ENCODE results near the gene OR51D1. TPM values are rescaled to one million over a fixed set of nuclear protein-coding genes. Genes with fewer than 3 reads are reported as not detected.

Gene OR51D1
- polyA plus RNA-seq, 1 donor: 0.01 TPM

DNA sequence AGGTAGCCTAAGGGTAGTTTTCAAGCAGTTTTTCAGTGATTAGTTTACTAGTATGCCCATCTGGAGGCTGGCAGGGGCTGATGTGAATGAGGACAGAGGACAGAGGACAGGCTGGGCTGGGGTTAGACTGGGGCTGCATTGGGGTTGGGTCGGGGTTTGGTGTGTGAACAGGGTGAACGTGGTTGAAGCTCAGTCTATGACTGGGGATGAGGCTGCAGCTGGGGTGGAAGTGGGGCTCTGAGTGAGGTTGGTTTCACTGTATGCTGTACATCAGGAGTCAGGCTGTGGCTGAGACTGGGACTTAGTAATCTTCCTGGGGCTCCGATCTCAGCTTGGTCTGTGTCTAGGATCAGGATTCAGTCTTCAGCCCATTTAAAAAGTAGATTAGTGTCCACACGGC, 7.0 kb downstream of the OR51D1 start:
- WGBS (ENCODE audit: insufficient coverage, low lambda C conversion rate): no CpG with 5 or more reads among the region's 4 CpGs
- no peak overlapping the region for H3K27ac ChIP-seq (ENCODE audit: low read length)

DNA sequence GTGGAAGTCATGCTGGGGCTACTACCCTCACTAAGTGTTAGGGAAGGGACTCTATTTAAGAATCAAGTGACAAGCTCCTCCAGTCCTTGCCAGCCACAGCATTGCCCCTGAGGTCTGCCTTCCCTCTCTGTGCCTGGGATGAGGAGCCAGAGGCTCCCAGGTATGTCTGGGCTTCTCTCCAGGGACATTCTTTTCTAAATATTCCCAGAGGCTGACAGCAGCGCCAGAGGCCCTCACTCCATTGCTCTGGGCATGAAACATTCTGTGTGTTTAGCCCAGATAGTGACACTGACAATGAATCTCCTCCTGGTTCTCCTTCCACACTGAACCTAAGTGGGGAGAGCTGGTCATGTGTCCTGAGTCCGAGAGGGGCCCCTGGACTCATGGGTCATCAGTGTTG, 8.7 kb downstream of the OR51D1 start:
- no peak overlapping the region for H3K4me3 ChIP-seq (ENCODE audit: low read length)
- WGBS (ENCODE audit: insufficient coverage, low lambda C conversion rate): no CpG with 5 or more reads among the region's 2 CpGs
- no peak overlapping the region for H3K27ac ChIP-seq (ENCODE audit: low read length)
- H3K27me3 ChIP-seq (ENCODE audit: control insufficient read depth, insufficient read depth, low read length): no peaks in the 10 kb centered on the region
- no peaks in the 10 kb centered on the region for H3K4me1 ChIP-seq (ENCODE audit: control insufficient read depth, insufficient read depth, low read length)
- DNase-seq: no peak
- H3K9me3 ChIP-seq (ENCODE audit: control insufficient read depth, low read depth, low read length): no peaks in the 10 kb centered on the region
- no peaks in the 10 kb centered on the region for H3K36me3 ChIP-seq (ENCODE audit: control insufficient read depth, insufficient read depth, low read length)

More for the DNA sequence above, 7.0 kb downstream of the OR51D1 start:
- Histone ChIP-seq H3K36me3 (ENCODE audit: control insufficient read depth, insufficient read depth, low read length) (no peaks in the 10 kb centered on the region), H3K27me3 (ENCODE audit: control insufficient read depth, insufficient read depth, low read length) (no peaks in the 10 kb centered on the region), H3K4me3 (ENCODE audit: low read length) (no peak overlapping the region), H3K4me1 (ENCODE audit: control insufficient read depth, insufficient read depth, low read length) (no peaks in the 10 kb centered on the region), H3K9me3 (ENCODE audit: control insufficient read depth, low read depth, low read length) (no peaks in the 10 kb centered on the region)
- DNase-seq: no peak

DNA sequence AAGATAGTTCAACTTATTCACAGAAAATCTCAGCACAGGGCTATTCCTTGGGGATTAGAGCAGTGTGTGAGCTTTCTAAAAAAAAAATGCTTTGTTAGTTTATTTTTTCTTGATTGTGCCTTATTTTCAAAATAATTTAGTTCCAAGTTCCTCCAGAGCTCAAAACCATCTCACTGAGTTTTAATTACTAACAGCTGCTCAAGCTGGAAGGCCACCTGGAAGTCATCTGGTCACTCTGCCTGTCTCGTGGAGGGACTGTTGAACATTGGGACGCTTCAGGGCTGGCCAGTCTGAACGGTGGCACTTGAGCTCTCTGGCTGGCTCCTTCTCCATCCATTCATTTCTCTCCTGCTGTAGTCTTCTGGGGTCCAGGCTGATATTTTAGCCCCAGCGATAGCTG, 10.5 kb downstream of the OR51D1 start:
- H3K4me1 ChIP-seq (ENCODE audit: control insufficient read depth, insufficient read depth, low read length): no peaks in the 10 kb centered on the region
- H3K27me3 ChIP-seq (ENCODE audit: control insufficient read depth, insufficient read depth, low read length): no peaks in the 10 kb centered on the region
- no peaks in the 10 kb centered on the region for H3K36me3 ChIP-seq (ENCODE audit: control insufficient read depth, insufficient read depth, low read length)
- DNase-seq: no peak
- H3K4me3 ChIP-seq (ENCODE audit: low read length): no peak overlapping the region
- no peaks in the 10 kb centered on the region for H3K9me3 ChIP-seq (ENCODE audit: control insufficient read depth, low read depth, low read length)
- H3K27ac ChIP-seq (ENCODE audit: low read length): no peak overlapping the region
- no CpG with 5 or more reads among the region's 4 CpGs for WGBS (ENCODE audit: insufficient coverage, low lambda C conversion rate)

DNA sequence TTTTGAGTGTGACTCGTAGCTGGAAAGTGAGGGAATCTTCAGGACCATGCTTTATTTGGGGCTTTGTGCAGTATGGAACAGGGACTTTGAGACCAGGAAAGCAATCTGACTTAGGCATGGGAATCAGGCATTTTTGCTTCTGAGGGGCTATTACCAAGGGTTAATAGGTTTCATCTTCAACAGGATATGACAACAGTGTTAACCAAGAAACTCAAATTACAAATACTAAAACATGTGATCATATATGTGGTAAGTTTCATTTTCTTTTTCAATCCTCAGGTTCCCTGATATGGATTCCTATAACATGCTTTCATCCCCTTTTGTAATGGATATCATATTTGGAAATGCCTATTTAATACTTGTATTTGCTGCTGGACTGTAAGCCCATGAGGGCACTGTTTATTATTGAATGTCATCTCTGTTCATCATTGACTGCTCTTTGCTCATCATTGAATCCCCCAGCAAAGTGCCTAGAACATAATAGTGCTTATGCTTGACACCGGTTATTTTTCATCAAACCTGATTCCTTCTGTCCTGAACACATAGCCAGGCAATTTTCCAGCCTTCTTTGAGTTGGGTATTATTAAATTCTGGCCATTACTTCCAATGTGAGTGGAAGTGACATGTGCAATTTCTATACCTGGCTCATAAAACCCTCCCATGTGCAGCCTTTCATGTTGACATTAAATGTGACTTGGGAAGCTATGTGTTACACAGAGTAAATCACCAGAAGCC, 17.5 kb downstream of the OR51D1 start:
- Histone ChIP-seq H3K36me3 (ENCODE audit: control insufficient read depth, insufficient read depth, low read length) (no peaks in the 10 kb centered on the region), H3K27me3 (ENCODE audit: control insufficient read depth, insufficient read depth, low read length) (no peaks in the 10 kb centered on the region), H3K9me3 (ENCODE audit: control insufficient read depth, low read depth, low read length) (no peaks in the 10 kb centered on the region), H3K4me3 (ENCODE audit: low read length) (no peak overlapping the region), H3K27ac (ENCODE audit: low read length) (no peak overlapping the region), H3K4me1 (ENCODE audit: control insufficient read depth, insufficient read depth, low read length) (no peaks in the 10 kb centered on the region)
- WGBS (ENCODE audit: insufficient coverage, low lambda C conversion rate): no CpG with 5 or more reads among the region's 2 CpGs
- no peak for DNase-seq

DNA sequence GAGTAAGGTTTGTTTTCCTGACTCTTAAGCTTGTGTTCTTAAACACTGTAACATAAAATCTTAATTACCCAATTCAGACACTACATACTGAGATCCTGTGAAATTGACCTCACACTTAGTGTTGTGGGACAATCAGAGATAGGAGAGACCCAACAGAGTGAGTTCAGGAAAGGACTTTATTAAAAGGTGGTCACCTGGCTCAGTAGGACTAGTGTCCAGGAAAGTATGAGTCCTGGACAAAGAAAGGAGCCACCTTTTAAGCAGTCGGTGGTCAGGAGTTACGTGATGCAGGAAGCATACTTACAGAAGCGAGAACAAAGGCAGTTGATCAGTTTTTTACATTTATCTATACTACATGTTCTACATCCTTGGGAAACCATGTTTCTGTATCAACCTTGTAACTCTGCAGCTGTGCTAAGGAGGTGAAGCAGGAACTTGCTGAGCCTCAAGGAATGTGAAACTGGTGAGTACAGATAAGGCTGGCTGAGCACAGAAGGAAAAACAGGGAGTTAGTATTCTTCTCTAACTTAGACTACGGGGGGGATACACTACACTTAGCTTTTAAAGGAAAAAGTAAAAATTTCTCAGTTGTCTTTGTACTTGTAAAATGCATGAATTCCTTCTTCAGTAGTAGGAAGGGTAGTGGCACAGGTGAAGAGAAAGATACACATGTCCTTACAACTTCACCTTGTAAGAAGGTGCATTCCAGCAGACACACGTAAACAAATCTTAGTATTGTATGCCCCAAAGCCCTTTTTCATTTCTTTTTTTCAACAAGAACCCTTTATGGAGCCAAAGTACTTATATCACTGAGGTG, 21.6 kb downstream of the OR51D1 start:
- WGBS (ENCODE audit: insufficient coverage, low lambda C conversion rate): 71% methylated on average over 3 of the region's 5 CpGs
- Histone ChIP-seq H3K4me1 (ENCODE audit: control insufficient read depth, insufficient read depth, low read length) (no peaks in the 10 kb centered on the region), H3K27ac (ENCODE audit: low read length) (no peak overlapping the region)

DNA sequence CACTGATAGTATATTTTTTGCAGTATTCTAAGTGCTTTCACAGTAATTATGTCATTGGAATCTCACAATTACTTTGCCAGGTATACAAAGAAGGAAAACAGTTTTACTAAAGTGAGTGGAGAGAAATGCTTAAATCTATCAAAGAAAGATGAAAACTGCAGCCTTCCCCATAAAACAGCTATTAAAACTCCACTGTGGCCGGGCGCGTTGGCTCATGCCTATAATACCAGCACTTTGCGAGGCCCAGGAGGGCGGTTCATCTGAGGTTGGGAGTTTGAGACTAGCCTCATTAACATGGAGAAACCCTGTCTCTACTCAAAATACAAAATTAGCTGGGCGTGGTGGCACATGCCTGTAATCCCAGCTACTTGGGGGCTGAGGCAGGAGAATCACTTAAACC, 25.6 kb downstream of the OR51D1 start:
- DNase-seq: no peak
- Histone ChIP-seq H3K36me3 (ENCODE audit: control insufficient read depth, insufficient read depth, low read length) (no peaks in the 10 kb centered on the region), H3K4me3 (ENCODE audit: low read length) (no peak overlapping the region), H3K4me1 (ENCODE audit: control insufficient read depth, insufficient read depth, low read length) (no peaks in the 10 kb centered on the region), H3K27ac (ENCODE audit: low read length) (no peak overlapping the region), H3K9me3 (ENCODE audit: control insufficient read depth, low read depth, low read length) (no peaks in the 10 kb centered on the region), H3K27me3 (ENCODE audit: control insufficient read depth, insufficient read depth, low read length) (no peaks in the 10 kb centered on the region)
- WGBS (ENCODE audit: insufficient coverage, low lambda C conversion rate): no CpG with 5 or more reads among the region's 6 CpGs

More for the DNA sequence above, 21.6 kb downstream of the OR51D1 start:
- no peaks in the 10 kb centered on the region for H3K9me3 ChIP-seq (ENCODE audit: control insufficient read depth, low read depth, low read length)
- DNase-seq: no peak
- H3K36me3 ChIP-seq (ENCODE audit: control insufficient read depth, insufficient read depth, low read length): no peaks in the 10 kb centered on the region
- H3K4me3 ChIP-seq (ENCODE audit: low read length): no peak overlapping the region
- H3K27me3 ChIP-seq (ENCODE audit: control insufficient read depth, insufficient read depth, low read length): no peaks in the 10 kb centered on the region

DNA sequence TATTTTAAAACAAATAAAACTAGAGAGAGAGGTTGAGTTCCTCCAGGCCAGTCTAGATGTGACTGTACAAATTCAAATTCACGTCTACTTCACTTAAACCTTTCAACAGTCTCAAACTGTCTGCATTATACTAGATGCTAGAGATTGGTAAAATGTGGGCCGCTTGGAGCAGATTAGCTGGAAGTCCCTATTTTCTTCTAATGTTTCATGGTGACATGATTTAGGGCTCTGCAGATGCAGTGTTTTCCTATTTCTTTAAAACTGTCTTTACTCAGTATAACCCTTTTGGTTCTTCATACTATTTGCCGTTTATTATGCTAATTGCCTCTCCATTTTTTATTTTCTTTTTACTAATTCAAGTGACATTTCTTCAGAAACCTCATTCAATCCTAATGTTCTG, 26.9 kb downstream of the OR51D1 start:
- no peaks in the 10 kb centered on the region for H3K4me1 ChIP-seq (ENCODE audit: control insufficient read depth, insufficient read depth, low read length)
- no peak overlapping the region for H3K4me3 ChIP-seq (ENCODE audit: low read length)
- 83% methylated on average over 1 of the region's 3 CpGs for WGBS (ENCODE audit: insufficient coverage, low lambda C conversion rate)
- no peak overlapping the region for H3K27ac ChIP-seq (ENCODE audit: low read length)
- no peaks in the 10 kb centered on the region for H3K36me3 ChIP-seq (ENCODE audit: control insufficient read depth, insufficient read depth, low read length)
- no peaks in the 10 kb centered on the region for H3K9me3 ChIP-seq (ENCODE audit: control insufficient read depth, low read depth, low read length)
- no peaks in the 10 kb centered on the region for H3K27me3 ChIP-seq (ENCODE audit: control insufficient read depth, insufficient read depth, low read length)
- DNase-seq: no peak

DNA sequence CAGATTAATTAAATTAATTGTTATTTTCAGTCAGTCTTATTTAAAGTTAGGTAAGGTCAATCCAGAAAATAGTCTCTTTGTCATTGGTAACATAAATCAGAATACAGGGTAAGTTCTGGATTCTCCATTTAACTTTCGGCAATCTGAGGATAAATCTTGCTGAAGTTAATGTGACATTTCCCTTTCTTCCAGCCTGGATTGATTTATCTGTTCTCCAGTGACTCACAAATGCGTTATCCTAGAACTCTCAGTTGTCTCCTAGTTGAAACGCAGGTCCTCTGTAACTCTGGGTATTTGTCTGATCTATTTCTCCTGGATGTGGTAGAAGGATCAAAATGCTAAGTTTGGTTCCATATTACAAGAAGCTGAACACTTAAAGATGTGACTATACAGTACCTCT, 27.5 kb downstream of the OR51D1 start:
- no peaks in the 10 kb centered on the region for H3K36me3 ChIP-seq (ENCODE audit: control insufficient read depth, insufficient read depth, low read length)
- H3K27me3 ChIP-seq (ENCODE audit: control insufficient read depth, insufficient read depth, low read length): no peaks in the 10 kb centered on the region
- no peak for DNase-seq
- WGBS (ENCODE audit: insufficient coverage, low lambda C conversion rate): 80% methylated on average over 1 of the region's 3 CpGs
- no peak overlapping the region for H3K27ac ChIP-seq (ENCODE audit: low read length)
- no peak overlapping the region for H3K4me3 ChIP-seq (ENCODE audit: low read length)
- no peaks in the 10 kb centered on the region for H3K4me1 ChIP-seq (ENCODE audit: control insufficient read depth, insufficient read depth, low read length)
- no peaks in the 10 kb centered on the region for H3K9me3 ChIP-seq (ENCODE audit: control insufficient read depth, low read depth, low read length)

DNA sequence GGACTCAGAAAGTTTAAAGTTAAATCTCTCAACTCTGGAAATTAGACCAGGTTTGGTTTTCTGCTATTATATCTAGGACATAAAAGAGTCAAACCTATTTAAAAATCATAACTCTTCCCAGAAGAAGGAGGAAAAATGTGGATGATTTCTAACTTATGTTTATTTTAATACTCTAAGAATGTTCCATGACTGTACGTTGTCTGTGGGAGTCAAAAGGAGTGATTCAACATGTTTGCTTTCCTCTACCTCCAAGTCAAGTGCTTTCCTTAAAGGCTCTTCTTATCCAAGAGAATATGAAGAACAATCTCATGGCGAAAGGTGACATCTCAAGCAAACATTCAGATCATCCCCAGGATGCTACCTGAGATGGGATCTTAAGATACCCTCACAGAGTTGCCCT, 28.1 kb downstream of the OR51D1 start:
- Histone ChIP-seq H3K9me3 (ENCODE audit: control insufficient read depth, low read depth, low read length) (no peaks in the 10 kb centered on the region), H3K36me3 (ENCODE audit: control insufficient read depth, insufficient read depth, low read length) (no peaks in the 10 kb centered on the region), H3K27me3 (ENCODE audit: control insufficient read depth, insufficient read depth, low read length) (no peaks in the 10 kb centered on the region), H3K27ac (ENCODE audit: low read length) (no peak overlapping the region), H3K4me3 (ENCODE audit: low read length) (no peak overlapping the region), H3K4me1 (ENCODE audit: control insufficient read depth, insufficient read depth, low read length) (no peaks in the 10 kb centered on the region)
- no peak for DNase-seq
- no CpG with 5 or more reads among the region's 2 CpGs for WGBS (ENCODE audit: insufficient coverage, low lambda C conversion rate)

DNA sequence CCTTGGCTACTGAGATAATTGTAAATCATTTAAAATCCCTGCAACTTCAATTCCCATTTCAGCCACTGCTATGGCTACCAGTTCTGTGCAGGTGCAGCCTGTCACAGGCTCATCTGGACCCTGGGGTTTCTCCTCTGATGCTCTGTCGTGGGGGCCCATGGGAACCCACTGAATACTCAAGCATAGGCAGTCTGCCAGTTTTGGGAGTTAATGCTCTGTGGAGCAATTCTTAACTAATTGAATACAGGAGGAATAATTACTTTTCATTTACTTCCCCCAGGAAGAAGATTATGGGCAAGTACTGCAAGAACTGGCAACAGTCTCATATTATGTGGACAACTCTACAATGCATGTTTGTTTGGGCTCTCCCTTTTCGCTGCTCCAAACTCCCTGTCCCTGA, 34.5 kb downstream of the OR51D1 start:
- no CpG with 5 or more reads among the region's 2 CpGs for WGBS (ENCODE audit: insufficient coverage, low lambda C conversion rate)
- Histone ChIP-seq H3K27me3 (ENCODE audit: control insufficient read depth, insufficient read depth, low read length) (no peaks in the 10 kb centered on the region), H3K27ac (ENCODE audit: low read length) (no peak overlapping the region), H3K36me3 (ENCODE audit: control insufficient read depth, insufficient read depth, low read length) (no peaks in the 10 kb centered on the region), H3K4me3 (ENCODE audit: low read length) (no peak overlapping the region), H3K9me3 (ENCODE audit: control insufficient read depth, low read depth, low read length) (no peaks in the 10 kb centered on the region), H3K4me1 (ENCODE audit: control insufficient read depth, insufficient read depth, low read length) (no peaks in the 10 kb centered on the region)
- DNase-seq: no peak

Measured in large intestine (tissue), 3 donors.